OCI-LY7 (cell line): ENCODE measurements around the gene GPSM1. TPM values are rescaled to one million over a fixed set of nuclear protein-coding genes. Genes with fewer than 3 reads are reported as not detected.

Experiments
- BruUV-seq: library from RNA; stranded (reverse); fragments of 400-500 nt; replicated peaks from 2 replicates; lab custom pipeline; 2021; lab: Mats Ljungman, UMichigan
- CTCF ChIA-PET: fragments of 300-600 bp; sonication (Branson Sonifier 250); formaldehyde crosslinking; loops from one replicate; lab custom pipeline; 2022; ENCODE audit warnings: antibody characterized with exemption; ENCODE audit not compliant: unreplicated experiment; lab: Charles Lee
- POLR2A ChIA-PET: fragments of 300-600 bp; sonication (Branson Sonifier 250); formaldehyde crosslinking; loops from one replicate; lab custom pipeline; 2022; ENCODE audit warnings: antibody characterized with exemption; lab: Charles Lee
- DNase-seq: peaks from one replicate; pipeline ENCODE4 v3.0.0-alpha.2; 2015; ENCODE audit warnings: low spot score
- H2AFZ ChIP-seq: fragments of 200-600 bp; sonication (generic), shearing (Covaris generic); 2 replicates; pipeline ENCODE4 v1.6.1; 2014; ENCODE audit warnings: mild to moderate bottlenecking, antibody characterized with exemption, low read length, moderate library complexity
- H3K27ac ChIP-seq: fragments of 200-600 bp; sonication (generic); 2 replicates; pipeline ENCODE4 v1.5.1; 2014; ENCODE audit warnings: mixed run types, low read depth, mild to moderate bottlenecking, moderate library complexity, low read length, inconsistent platforms; ENCODE audit not compliant: poor library complexity, severe bottlenecking
- H3K36me3 ChIP-seq: fragments of 200-600 bp; sonication (generic); 2 replicates; pipeline ENCODE4 v1.6.1; 2014; ENCODE audit warnings: mild to moderate bottlenecking, antibody characterized with exemption, low read length, moderate library complexity, mixed read lengths; ENCODE audit not compliant: insufficient read depth
- H3K4me1 ChIP-seq: fragments of 200-600 bp; sonication (generic); 2 replicates; pipeline ENCODE4 v1.5.1; 2014; ENCODE audit warnings: mild to moderate bottlenecking, low read length; ENCODE audit not compliant: insufficient read depth, poor library complexity, severe bottlenecking
- H3K4me2 ChIP-seq: fragments of 200-600 bp; sonication (generic); 2 replicates; pipeline ENCODE4 v1.6.1; 2014; ENCODE audit warnings: mild to moderate bottlenecking, low read length
- H3K4me3 ChIP-seq: fragments of 200-600 bp; sonication (generic); 2 replicates; pipeline ENCODE4 v1.5.1; 2014; ENCODE audit warnings: mild to moderate bottlenecking, low read depth, low read length; ENCODE audit not compliant: poor library complexity, severe bottlenecking
- H3K79me2 ChIP-seq: fragments of 200-600 bp; sonication (generic); 2 replicates; pipeline ENCODE4 v1.6.1; 2016; ENCODE audit warnings: low read depth, mild to moderate bottlenecking, low read length, moderate library complexity, mixed read lengths; ENCODE audit not compliant: insufficient read depth
- H3K9me2 ChIP-seq: fragments of 200-600 bp; sonication (generic); 2 replicates; pipeline ENCODE4 v1.6.1; 2016; ENCODE audit warnings: mild to moderate bottlenecking, low read length, mixed read lengths; ENCODE audit not compliant: insufficient read depth
- H3K9me3 ChIP-seq: fragments of 200-600 bp; sonication (generic); 2 replicates; pipeline ENCODE4 v1.6.1; 2014; ENCODE audit warnings: mild to moderate bottlenecking, mixed run types, low read length, mixed read lengths
- H4K20me1 ChIP-seq: fragments of 200-600 bp; sonication (generic); 2 replicates; pipeline ENCODE4 v1.6.1; 2014; ENCODE audit warnings: mild to moderate bottlenecking, antibody characterized with exemption, low read length, moderate library complexity, mixed read lengths; ENCODE audit not compliant: insufficient read depth
- EZH2phosphoT487 ChIP-seq: fragments of 200-600 bp; sonication (generic); IDR thresholded peaks from 2 replicates; pipeline ENCODE4 v1.6.1; 2018; ENCODE audit warnings: low read depth, borderline replicate concordance, mild to moderate bottlenecking, mixed run types, antibody characterized with exemption, low read length, moderate library complexity, mixed read lengths
- intact Hi-C: fragments of 100-400 bp; cut with micrococcal nuclease; formaldehyde crosslinking; loops from one replicate; pipeline ENCODE4 v1.10.0; 2022; ENCODE audit not compliant: unreplicated experiment
- total RNA-seq, 2 experiments: library from RNA; depleted of rRNA in 1 of 2; stranded (reverse); fragments of >200 nt in 1 of 2; shearing (Covaris generic) in 1 of 2; gene quantifications; 2 replicates each; pipeline ENCODE4 v1.2.3, GENCODE V29; 2014 to 2022
- TF ChIP-seq, protein P1 (sequence below): fragments of 200-600 bp; sonication (generic); conservative IDR thresholded peaks from 2 replicates; pipeline ENCODE4 v1.5.1; 2014; ENCODE audit warnings: mild to moderate bottlenecking, antibody characterized with exemption, low read length, moderate library complexity, mixed read lengths

Gene GPSM1
- total RNA-seq, 2 experiments from 2014 or later: not detected

DNA sequence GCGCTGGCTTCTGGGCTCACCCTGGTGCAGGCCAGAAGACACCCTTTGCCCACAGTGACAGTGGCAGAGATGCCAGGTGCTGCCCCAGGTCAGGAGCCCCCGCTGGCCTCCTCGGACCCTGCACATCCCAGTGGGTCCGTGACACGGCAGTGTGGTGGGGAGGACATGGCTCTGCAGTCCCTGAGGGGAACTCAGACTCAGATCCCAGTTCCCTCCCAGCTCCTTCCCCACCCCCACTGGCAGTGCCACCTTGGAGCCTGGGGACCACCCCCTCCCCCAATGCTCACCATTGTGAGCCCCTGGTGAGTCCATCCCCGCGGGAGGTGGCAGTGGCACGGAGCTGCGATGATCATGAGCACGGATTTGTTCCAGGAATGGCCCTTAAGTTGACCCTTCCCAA, 22.9 kb upstream of the GPSM1 start:
- TF ChIP-seq EZH2phosphoT487: no peak
- TF ChIP-seq, protein P1, sequence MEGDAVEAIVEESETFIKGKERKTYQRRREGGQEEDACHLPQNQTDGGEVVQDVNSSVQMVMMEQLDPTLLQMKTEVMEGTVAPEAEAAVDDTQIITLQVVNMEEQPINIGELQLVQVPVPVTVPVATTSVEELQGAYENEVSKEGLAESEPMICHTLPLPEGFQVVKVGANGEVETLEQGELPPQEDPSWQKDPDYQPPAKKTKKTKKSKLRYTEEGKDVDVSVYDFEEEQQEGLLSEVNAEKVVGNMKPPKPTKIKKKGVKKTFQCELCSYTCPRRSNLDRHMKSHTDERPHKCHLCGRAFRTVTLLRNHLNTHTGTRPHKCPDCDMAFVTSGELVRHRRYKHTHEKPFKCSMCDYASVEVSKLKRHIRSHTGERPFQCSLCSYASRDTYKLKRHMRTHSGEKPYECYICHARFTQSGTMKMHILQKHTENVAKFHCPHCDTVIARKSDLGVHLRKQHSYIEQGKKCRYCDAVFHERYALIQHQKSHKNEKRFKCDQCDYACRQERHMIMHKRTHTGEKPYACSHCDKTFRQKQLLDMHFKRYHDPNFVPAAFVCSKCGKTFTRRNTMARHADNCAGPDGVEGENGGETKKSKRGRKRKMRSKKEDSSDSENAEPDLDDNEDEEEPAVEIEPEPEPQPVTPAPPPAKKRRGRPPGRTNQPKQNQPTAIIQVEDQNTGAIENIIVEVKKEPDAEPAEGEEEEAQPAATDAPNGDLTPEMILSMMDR: no peak
- H4K20me1 ChIP-seq: no peaks in the 10 kb centered on the region
- ChIA-PET POLR2A (no interaction called here), CTCF (no interaction called here)
- intact Hi-C loops: no loop called here
- H3K9me2 ChIP-seq: no peaks in the 10 kb centered on the region
- no peaks in the 10 kb centered on the region for H3K36me3 ChIP-seq
- BruUV-seq: no TSS peak
- no peaks in the 10 kb centered on the region for H3K4me1 ChIP-seq
- DNase-seq: no peak
- peaks cover 7% of the 10 kb centered on the region for H3K9me3 ChIP-seq
- H2AFZ ChIP-seq: no peak overlapping the region
- no peak overlapping the region for H3K27ac ChIP-seq
- H3K79me2 ChIP-seq: no peaks in the 10 kb centered on the region
- no peak overlapping the region for H3K4me3 ChIP-seq
- no peak overlapping the region for H3K4me2 ChIP-seq

DNA sequence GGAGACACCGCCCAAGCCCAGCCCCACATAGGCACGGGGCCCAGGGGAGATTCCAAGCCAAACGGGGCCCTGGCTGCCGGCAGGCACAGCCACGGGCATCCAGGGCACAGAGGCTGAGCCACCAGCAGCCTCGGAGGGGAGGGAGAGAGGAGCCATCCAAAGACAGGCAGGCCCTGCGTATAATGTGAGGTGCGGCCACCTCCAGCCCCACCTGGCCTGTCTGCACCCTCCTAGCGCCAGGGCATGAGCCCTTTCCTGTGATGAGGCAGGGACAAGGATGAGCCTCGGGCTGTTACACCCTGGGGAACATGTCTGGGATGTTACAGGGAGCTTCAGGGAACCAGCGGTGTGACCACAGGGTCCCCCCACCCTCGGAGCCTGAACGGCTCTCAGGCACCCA, 22.4 kb upstream of the GPSM1 start:
- DNase-seq: no peak
- H3K4me1 ChIP-seq: no peaks in the 10 kb centered on the region
- intact Hi-C loops: no loop called here
- ChIA-PET POLR2A (interaction anchor here (0.7 kb wide), 1 partner anchor 107 kb away, joined by 3 read pairs; no protein-coding TSS in a partner anchor), CTCF (no interaction called here)
- no peak overlapping the region for H2AFZ ChIP-seq
- no peaks in the 10 kb centered on the region for H4K20me1 ChIP-seq
- H3K36me3 ChIP-seq: no peaks in the 10 kb centered on the region
- H3K4me2 ChIP-seq: no peak overlapping the region
- no TSS peak for BruUV-seq
- no peak overlapping the region for H3K4me3 ChIP-seq
- TF ChIP-seq EZH2phosphoT487: no peak
- TF ChIP-seq, protein P1: no peak
- no peak overlapping the region for H3K27ac ChIP-seq
- no peaks in the 10 kb centered on the region for H3K9me2 ChIP-seq
- no peaks in the 10 kb centered on the region for H3K79me2 ChIP-seq
- H3K9me3 ChIP-seq: peaks cover 7% of the 10 kb centered on the region

DNA sequence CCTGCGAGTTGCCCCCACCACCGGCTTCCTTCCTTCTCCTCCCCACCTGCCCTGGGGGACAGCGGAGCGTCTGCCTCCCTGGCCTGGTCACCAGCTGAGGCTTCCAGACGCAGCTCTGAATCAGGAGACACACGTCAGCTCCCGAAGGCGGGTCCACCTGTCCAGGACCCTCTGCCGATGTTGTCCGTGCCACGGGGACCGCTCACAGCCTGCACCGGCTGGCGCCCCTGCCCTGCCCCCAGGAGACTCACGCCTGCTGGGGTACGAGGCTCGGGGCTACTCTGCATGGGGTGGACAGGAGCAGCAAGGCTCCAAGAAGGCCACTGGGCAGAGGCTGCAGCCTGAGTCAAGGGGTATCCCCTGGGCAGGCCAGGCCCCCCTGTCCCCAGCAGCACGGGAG, 21.5 kb upstream of the GPSM1 start:
- no peak for TF ChIP-seq EZH2phosphoT487
- TF ChIP-seq, protein P1: no peak
- Histone ChIP-seq H3K36me3 (no peaks in the 10 kb centered on the region), H2AFZ (no peak overlapping the region), H3K27ac (no peak overlapping the region), H3K4me3 (no peak overlapping the region), H3K9me3 (peaks cover 7% of the 10 kb centered on the region), H3K4me1 (no peaks in the 10 kb centered on the region), H3K4me2 (no peak overlapping the region), H3K9me2 (no peaks in the 10 kb centered on the region), H4K20me1 (no peaks in the 10 kb centered on the region), H3K79me2 (no peaks in the 10 kb centered on the region)
- no TSS peak for BruUV-seq
- DNase-seq: no peak
- ChIA-PET CTCF (no interaction called here), POLR2A (interaction anchor here (0.7 kb wide), 1 partner anchor 107 kb away, joined by 3 read pairs; no protein-coding TSS in a partner anchor)
- intact Hi-C loops: no loop called here
